NOMO-1 treated with DMSO at 0.1 percent for 48 hours (cell line): ENCODE data around the gene NUP54.
A peak's percentile ranks its signal among the peaks of the same experiment; 100 is the strongest.

Experiments
- DNase-seq: peaks from one replicate; lab custom pipeline; 2025; ENCODE audit not compliant: unreplicated experiment; lab: John Stamatoyannopoulos, UW

The NUP54 gene, protein sequence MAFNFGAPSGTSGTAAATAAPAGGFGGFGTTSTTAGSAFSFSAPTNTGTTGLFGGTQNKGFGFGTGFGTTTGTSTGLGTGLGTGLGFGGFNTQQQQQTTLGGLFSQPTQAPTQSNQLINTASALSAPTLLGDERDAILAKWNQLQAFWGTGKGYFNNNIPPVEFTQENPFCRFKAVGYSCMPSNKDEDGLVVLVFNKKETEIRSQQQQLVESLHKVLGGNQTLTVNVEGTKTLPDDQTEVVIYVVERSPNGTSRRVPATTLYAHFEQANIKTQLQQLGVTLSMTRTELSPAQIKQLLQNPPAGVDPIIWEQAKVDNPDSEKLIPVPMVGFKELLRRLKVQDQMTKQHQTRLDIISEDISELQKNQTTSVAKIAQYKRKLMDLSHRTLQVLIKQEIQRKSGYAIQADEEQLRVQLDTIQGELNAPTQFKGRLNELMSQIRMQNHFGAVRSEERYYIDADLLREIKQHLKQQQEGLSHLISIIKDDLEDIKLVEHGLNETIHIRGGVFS

DNA sequence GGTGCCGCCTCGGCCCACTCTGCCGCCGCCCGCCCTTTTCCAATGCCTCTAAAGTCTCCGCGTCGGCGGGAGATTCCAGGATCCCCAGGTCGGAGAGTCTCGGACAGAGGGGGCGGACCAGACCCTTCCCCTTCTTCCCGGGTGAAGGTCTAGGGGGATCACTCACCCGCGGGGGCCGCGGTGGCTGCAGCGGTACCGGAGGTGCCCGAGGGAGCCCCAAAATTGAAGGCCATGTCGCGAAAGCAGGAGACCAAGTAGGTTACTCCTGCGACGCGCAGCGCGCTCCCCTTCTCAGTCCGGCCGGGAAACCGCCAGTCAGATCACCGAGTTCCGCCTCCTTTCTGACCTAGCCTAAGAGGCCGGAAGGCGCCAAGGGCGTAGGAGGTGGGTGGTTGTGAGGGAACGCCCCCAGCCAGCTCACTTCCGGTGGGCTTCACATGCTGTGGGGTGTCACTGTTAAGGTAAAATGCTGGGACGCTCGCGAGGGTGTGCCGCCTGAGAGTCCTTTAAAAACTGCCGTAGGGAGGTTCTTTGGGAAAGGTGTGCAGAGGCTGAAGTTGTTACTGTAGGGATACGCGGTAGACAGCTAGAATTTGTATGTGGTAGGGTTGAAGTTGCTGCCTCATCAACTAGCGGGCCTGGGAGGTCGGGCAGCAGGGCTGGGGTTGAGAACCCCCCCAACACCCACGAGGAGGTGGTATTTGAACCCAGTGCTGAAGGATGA is at the start of gene NUP54:
Gene NUP54, minus strand, starts transcription at position 256 of the 724 bp plus-strand sequence. Its CDS starts 23 bp downstream, at position 233.
- peak; percentile 91 for DNase-seq

DNA sequence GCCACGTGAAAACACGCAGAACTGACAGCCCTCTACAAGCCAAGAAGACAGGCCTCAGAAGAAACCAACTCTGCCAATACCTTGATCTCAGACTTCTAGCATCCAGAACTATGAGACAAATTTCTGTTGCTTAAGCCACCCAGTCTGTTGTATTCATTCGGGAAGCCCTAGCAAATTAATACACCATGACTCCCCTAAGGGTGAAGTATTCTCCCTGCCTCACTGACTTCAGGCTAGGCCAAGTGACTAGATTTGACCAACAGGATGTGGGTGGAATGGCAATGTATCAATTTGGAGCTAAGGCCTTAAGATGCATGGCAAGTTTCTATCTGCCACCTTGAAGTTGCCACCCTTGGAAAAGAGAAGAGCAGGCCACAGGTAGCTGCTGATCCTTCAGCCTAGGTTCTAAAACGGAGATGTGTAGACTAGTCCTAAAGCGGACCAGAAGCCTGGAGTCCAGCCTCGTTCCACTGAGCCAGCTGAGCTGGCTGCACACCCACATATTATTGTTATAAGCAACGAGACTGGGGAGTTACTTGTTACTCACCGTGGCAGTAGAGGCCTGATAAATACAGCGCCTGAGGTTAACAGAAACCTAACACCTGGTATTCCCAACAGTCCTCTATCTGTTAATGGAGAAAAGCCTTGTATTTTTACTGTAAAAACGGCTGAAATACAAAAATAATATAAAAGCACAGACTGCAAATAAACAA is 49.0 kb upstream of the NUP54 start:
- DNase-seq, result no peak

DNA sequence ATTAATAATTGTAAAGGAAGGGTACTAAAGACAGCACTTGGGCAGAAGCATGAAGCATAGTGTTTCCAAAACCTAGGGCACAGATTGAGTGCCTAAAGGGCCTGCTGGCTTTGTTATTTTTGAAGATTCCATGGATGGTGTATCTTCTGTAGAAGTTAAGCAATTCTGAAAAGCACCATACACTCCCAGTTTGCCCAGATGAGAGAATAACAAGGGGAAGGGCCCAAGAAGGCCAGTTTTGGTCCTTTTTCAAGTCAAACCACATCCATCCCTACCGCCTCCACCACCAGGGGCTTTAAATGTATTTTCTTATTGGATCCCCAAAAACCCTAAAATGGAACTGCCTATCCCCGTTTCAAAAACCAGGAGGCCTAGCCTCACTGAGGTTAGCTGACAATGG is 48.2 kb upstream of the NUP54 start:
- DNase-seq, result no peak

DNA sequence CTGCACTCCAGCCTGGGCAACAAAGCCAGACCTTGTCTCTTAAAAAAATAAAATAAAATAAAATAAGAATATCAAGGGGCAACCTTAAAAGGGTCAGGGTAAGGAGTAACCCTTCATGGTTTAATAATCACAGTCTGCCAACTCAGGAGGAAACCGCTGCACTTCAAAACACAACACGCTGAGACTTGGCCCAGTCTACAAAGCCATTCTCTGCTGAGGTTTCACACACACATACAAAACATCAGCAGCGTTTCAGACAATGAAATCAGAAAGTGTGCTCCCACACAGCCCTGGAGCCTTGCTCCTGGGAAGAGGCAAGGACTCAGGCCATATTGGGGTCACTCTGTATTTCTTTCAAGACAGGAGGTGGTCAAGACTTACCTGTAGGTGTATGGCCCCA is 47.1 kb upstream of the NUP54 start:
- DNase-seq, result no peak

DNA sequence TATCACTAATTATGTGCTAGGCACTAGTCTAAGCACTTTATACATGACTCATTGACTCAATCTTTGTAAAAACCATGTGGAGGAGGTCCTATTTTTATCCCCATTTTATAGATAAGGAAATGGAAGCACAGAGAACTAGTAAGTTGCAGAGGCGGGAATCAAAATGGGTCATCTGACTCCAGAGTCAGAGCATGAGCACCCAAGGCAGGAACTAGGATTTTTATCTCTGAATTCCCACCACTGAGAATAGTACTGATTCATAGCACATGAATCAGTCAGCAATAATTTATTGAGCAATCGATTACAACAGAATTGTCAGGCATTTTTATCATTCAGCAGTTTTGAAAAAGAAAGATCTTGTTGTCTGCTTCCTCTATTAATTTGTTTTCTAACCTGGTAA is 46.1 kb upstream of the NUP54 start:
- DNase-seq, result peak; percentile 40

DNA sequence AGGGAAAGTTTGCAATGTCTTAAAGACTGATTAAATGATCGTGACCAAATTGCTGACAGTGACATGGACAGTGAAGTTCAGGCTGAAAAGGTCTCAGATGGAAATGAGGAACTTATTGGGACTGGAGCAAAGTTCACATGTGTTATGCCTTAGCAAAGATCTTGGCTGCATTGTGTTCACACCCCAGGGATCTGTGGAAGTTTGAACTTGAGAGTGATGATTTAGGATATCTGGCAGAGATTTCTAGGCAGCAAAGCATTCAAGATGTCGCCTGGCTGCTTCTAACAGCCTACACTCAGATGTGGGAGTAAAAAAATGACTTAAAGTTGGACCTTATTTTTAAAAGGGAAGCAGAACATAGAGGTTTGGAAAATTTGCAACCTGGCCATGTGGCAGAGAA is 44.0 kb upstream of the NUP54 start:
- peak; percentile 9 for DNase-seq

DNA sequence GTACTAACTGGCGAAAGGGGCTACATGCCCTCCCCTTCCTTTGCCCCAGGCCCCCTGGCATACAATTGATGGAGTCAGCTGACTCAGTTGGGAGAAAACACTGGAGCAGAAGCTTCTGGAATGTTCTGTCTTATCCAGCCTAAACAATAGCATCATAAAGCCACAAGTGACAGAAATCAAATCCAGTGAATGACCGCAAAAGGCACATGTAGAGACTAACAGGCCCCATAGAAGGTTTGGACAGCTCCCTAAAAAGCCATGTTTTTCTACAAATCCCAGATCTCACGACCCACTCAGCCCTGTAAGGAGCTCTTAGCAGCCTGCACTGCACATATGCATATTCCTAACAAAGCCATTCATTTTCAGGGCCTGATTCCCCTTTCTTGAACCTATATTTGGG is 40.4 kb upstream of the NUP54 start:
- no peak for DNase-seq

DNA sequence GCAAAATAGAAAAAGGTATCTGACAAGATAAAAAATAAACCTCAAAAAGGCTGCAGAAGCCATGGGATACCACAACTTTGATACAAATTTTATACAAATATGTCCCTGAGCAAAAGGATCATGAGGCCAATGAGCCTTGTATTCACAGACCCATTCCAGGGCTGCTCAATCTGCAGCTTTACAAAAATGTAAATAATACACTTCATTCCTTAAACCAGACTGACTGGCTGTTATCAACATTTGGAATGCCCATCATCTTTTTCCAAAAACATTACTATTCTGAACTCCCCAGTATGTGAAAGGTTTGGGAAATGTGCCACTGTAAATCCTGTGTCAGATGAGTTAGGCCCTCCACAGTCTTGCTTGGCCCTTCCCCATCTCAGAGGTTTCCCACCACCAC is 40.0 kb upstream of the NUP54 start:
- DNase-seq, result no peak

DNA sequence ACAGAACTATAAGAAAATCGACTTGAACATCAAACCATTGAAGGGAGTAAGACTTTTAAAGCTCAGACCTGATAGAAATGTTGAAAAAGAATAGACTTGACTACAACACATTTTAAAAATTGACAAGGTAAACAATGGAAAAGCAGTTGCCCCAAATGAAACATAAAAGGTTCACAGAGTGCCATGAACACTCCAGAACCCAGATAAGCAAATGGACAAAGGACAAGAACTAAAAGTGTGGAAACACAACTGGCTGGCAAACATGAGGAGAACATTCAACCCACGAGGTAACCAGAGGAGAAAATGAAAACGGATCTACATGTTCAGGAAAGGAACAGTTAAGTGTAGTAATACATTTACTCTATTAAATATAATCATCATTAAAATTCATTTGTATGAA is 39.0 kb upstream of the NUP54 start:
- DNase-seq, result no peak

DNA sequence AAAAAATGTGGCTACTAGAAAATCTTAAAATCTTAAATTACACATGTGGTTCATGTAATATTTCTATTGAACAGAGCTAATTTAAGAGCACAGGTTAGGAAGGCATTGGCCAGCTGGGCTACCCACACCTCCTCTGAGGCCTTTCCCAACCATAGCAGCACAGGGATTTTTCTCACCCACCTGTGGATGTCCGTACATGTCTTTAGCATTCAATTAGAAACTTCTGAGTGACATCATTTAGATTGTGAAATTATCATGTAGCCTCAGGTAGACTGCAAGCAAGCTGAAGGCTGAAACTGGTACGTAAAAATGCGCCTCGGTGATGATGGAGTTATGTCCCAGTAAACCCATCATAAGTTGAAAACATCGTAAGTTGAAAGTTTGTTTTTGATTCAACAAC is 34.3 kb upstream of the NUP54 start:
- DNase-seq, result no peak

DNA sequence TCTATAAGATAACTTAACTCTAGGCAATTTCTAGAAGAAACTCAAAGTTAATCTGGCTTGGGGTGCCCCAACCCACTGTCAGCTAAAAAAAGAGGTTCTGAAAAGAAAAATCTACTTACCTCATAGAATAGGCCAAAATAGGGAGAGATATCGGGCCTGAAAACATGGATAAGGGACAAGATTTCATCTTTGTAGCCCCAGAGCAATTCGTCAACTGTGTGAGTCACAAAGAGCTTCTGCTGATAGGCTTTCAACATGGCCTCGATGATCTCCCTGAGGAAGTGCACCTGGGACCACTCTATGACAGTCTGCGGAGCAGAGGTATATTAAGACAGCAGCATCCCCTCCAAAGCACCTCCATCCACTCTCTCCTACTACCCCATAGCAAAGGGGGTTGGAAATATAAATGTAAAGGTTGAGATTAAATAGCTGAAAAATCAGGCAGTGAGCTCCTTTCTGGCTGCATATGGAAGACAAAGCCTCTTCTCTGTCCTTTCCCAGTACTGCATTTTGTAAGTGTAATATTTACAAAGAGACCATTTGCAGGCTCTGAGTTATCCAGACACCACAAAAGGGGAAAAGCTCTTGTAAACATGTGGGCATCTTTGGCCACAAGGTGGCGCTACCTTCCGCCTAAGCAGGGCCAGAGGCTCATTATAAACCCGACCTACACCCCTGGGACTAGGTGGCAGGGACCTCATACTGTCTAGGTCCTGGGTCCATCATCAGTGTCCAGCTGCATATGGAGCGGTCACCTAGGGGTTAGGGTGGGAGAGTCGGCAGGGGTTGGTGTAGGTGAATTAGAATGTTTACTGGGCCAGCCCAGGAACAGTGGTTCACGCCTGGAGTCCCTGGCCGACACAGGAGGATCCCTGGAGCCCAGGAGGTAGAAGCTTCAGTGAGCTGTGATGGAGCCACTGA is 31.5 kb upstream of the NUP54 start:
- DNase-seq, result peak; percentile 78

DNA sequence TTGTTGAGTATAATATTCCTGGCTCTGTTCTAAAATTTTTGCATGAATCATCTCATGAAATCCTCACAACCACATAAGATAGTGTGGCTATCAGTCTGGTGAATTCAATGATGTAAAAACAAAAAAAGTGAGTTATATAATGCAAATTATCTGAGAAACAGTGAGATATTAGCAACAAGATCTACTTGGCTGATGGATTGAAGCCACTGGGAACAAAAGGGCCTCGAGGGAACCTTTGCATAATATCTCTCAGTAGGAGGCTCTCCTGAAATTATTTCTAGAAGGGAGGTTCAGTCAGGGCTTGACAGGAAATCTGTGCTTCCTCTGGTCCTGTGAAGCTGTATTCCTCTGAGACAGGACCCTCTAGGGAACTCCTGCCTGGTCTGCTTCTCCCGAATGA is 30.1 kb upstream of the NUP54 start:
- DNase-seq, result no peak

DNA sequence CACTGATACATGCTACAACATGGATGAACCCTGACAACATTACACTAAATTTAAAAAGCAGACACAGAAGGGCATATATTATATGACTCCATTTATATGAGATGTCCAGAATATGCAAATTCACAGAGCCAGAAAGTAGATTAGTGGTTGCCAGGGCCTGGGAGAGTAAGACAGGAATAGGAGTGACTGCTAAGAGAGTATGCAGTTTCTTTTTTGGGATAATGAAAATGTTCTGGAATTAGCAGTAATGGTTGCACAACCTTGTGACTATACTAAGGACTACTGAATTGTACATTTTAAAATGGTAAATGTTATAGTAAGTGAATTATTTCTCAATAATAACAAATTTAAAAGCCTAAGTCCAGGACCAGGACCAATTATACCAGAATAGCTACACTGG is 29.5 kb upstream of the NUP54 start:
- DNase-seq, result no peak

DNA sequence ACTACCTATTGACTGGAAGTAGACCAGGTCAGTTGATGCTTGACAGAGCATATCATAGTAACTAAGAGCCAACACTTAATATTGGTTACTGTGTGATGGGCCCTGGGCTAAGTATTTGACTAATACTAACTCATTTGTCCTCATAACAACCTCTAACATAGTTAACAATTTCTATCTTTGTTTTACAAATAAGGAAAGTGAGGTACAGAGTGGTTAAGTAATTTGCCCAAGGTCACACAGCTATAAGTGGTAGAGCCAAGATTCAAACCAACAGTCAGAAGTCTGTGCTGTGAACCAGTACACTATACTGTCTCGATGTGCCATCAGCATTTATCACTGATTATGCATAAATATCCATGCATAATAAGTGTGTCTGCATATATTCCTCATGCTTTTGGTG is 27.1 kb upstream of the NUP54 start:
- DNase-seq, result no peak

DNA sequence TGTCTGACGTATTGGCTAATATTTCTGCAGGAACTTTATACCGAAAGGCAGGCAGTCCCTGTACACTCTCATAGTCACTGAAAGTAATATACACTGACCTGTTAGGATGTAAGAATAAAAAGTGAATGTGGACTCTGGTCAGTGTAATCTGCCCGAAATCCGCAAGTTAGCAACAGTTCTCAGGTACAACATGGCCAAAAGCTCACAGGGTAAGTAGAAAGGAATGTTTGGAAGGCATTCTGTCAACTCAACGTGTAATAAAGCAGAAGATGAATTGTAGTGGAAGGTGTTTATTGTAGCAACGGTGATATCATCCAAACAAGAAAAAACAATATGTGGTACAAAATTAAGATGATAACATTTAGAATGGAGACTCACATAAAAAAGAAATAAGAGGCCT is 26.0 kb upstream of the NUP54 start:
- no peak for DNase-seq

DNA sequence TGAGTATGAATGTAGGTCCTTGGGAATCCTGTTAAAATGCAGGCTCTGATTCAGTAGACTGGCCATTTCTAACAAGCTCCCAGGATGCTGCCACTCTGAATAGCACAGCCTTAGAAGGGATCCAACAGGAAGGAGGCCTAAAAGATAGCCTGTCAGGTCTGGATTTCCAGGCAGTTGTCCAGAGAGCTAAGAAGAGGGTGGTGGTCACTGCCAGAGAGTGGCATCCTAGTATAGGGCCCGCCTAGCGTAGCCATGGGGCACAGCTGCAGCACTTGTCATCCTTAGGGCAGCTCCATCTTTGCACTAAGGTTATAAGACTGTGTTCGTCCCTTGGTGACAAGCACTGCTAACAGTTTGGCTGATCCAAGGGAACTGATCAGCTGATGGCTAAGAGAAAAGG is 20.5 kb upstream of the NUP54 start:
- no peak for DNase-seq

DNA sequence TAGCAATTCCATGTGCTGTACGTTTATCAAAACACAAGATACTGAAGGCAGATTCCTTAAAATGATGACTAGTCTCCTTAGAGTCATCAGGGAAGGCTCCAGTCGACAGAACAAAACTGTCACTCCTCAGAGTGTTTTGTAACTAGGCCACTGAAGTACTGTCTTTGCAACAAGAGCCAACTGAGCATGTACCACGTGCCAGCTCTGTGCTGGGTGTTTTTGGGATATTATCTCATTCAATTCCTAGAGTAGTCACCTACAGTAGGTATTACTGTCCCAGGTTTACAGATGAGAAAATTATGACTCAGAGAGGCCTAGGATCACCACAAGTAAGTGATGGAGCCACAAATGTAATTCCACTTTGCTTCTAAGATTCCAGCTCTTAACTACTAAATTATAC is 18.3 kb upstream of the NUP54 start:
- no peak for DNase-seq

DNA sequence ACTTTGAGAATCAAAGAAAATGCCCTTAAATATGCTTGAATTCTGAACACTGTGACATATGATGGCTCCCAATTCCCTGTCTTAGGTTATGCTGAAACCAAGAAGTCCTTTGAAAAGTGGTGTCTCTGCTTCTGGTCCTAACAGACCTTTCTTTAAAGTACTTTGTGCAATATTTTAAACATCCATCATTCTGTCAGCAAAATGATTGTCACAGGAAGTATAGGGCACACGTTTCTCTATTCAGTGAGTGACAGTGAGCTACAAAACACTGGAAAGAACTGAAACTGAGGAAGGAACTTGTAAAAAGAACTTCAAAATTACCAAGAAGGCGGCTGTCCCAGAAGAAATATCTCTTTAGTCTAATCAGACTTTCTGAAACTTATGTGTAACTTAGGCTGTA is 12.2 kb upstream of the NUP54 start:
- DNase-seq, result peak; percentile 85

DNA sequence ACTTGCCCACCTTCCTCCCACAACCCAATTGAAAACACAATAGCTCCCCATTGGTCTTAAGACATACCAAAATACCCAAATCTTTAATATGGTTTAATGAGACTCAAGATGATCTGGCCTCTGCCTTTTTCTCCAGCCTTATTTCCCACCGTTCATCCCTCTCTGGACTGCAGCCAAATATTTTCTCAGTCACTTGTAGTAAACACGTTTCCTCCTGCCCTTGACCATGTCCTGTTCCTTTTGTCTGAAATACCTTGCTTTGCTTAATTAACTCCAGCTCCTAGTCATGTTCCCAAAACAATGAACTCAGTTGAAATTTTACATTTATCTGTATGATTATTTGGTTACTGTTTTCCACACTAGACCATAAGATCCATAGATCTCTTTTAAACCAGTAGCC is 8.4 kb upstream of the NUP54 start:
- DNase-seq, result no peak

DNA sequence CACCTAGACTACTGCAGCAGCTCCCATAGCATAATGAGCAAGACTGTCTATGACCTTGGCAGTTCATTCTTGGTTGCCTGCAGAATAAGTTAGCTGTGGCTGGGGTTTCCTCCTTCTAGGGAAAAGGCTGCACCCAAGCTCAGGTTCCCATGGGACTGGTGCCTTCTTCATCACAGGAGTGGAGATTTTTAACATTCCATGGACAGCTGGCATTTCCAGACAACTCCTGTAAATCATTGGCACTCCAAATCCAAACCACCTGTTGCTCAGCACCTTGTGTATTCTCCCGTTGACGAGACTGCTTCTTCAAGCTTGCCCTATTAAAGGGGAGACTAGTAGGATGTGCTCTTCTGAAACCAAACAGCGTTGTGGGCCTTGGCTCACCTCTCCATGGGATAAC is 7.8 kb upstream of the NUP54 start:
- no peak for DNase-seq

DNA sequence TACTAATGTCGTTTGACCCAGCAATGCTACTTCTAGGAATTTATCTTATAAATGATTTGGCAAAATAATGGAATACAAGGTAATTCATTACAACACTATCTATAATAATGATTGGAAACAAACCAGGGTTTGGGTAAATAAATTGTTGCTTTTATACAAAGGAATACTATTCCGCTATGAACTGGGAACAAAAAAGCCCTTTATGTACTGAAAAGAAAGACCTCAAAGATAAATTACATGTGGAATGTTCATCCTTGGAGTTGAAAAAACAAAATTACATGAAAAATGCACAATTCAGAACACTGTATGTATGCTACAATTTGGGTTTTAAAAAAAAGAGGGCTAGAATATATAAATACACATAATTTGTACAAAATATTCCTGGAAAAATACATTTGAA is 5.2 kb upstream of the NUP54 start:
- DNase-seq, result no peak
